ENCODE results near the gene SEMA3B.

GRCh38 chr3:50264383-50264963 lies 4.5 kb upstream of the SEMA3B start:
- peak in 1 of 6 experiments; percentile 22 for TF ChIP-seq CTCF (IDR thresholded peaks at IDR 0.05)
- no peak for TF ChIP-seq POLR2A (IDR thresholded peaks at IDR 0.05)
- TF ChIP-seq POLR2AphosphoS5 (IDR thresholded peaks at IDR 0.05): peak in 1 of 2 donors; percentile 26
- peak in 1 of 4 donors; percentile 54 for TF ChIP-seq EP300 (IDR thresholded peaks at IDR 0.05)

All from upper lobe of left lung (tissue), 4 donors.